PFSK-1 (cell line): ENCODE results near the gene VILL.

Experiments
- FOXP2 ChIP-seq: optimal IDR thresholded peaks from 2 replicates; pipeline ENCODE3; 2011; ENCODE audit warnings: borderline replicate concordance, control low read depth, inconsistent platforms; ENCODE audit not compliant: insufficient read depth; ENCODE audit errors: extremely low read length, extremely low read depth
- POLR2AphosphoS5 ChIP-seq: IDR thresholded peaks from 2 replicates; pipeline ENCODE4 v1.6.1; 2012; ENCODE audit warnings: low read depth, mild to moderate bottlenecking, control low read depth, low read length, moderate library complexity
- REST ChIP-seq, 2 experiments: IDR thresholded peaks; 2 replicates each; pipeline versions ENCODE4 v1.6.1 to v1.8.0; 2011 to 2012; ENCODE audit warnings: low read depth in 2 of 2, low read length in 2 of 2, control low read depth in 1 of 2, inconsistent platforms in 1 of 2, mild to moderate bottlenecking in 1 of 2, moderate library complexity in 1 of 2; ENCODE audit not compliant: insufficient read depth in 1 of 2
- SIN3A ChIP-seq: IDR thresholded peaks from 2 replicates; pipeline ENCODE4 v1.6.1; 2012; ENCODE audit warnings: mild to moderate bottlenecking, low read length, moderate library complexity, borderline replicate concordance; ENCODE audit not compliant: insufficient read depth
- TAF1 ChIP-seq: IDR thresholded peaks from 2 replicates; pipeline ENCODE4 v1.6.1; 2012; ENCODE audit warnings: low read length, control low read depth, borderline replicate concordance; ENCODE audit not compliant: insufficient read depth

Gene VILL

GRCh38 chr3:38016410-38016809, 25.8 kb downstream of the VILL start:
- no peak for TF ChIP-seq SIN3A
- no peak for TF ChIP-seq POLR2AphosphoS5
- no peak for TF ChIP-seq TAF1

DNA sequence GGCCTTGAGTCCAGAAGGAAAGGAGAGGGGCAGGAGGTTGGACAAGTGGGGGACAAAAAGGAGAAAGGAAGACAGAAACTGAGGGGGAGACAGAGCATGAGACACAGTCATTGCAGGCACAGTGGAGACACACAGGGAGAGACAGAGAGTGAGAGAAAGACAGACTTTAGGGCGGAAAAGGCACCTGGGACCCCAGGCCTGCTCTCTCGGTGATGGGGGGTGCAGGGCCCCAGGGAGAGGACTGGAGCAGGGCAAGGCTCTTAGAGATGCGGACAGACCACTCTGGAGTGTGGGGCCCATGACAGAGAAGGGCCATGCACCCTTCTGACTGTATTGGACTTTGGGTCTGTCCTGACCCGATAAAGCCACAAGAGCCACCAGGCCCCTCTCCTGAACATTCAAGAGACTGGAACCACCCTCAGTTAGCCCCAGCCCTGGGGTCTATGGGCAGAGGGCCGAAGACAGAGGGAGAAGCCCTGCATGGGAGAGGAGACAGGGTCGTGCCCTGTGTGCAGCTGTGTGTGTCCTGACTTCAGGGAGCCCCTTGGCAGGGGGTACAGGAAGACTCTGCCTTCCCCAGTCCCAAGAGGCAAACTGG, 26.4 kb downstream of the VILL start:
- no peak for TF ChIP-seq FOXP2
- TF ChIP-seq TAF1: no peak
- no peak for TF ChIP-seq POLR2AphosphoS5
- no peak for TF ChIP-seq SIN3A
- no peak for TF ChIP-seq REST (IDR thresholded peaks at IDR 0.05; ENCODE audit: insufficient read depth in 1 of 2, low read depth in 2 of 2, low read length in 2 of 2)

DNA sequence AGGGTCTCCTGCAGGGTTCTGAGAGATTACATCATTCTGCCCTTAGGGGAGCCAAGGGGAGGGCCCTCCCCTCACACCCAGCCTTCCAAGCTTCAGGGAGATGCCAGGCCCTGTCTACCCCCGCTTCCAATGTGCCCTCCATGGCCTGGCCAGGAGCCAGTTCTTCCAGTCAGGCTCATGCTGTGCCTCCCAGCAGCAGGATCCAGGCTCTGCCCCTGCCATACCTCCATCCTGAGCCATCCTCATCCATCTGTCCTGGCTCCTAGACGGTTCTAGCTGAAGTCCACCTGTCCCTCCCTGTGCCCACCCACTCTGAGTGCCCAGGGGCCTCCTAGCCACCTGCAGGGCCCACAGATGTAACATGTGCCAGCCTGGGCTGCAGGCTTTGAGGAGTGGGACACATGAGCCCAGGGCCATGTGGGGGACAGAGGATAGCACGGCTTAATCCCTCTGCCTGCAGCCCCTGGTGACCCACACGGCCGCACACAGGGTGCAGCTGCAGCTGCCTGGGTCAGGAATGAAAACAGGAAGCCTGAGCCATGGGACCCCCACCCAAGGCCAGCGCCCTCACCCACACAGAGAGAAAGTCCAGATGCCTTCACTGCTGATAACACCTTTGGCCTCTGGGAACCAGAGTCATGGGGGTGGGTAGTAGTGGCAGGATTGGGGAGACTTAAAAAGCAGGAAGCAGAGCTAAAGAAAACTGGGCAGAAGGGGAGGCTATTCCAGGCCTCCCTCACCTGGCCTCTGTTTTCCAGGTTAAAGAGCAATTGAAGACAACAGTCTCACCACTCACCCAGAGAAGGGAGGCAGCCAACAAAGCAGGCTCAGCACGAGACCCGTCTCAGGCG, 27.1 kb downstream of the VILL start:
- TF ChIP-seq FOXP2: no peak
- no peak for TF ChIP-seq TAF1
- TF ChIP-seq REST (IDR thresholded peaks at IDR 0.05; ENCODE audit: insufficient read depth in 1 of 2, low read depth in 2 of 2, low read length in 2 of 2): no peak
- no peak for TF ChIP-seq POLR2AphosphoS5
- TF ChIP-seq SIN3A: no peak

- TF ChIP-seq TAF1 (no peak), POLR2AphosphoS5 (no peak), SIN3A (no peak), REST (IDR thresholded peaks at IDR 0.05; ENCODE audit: insufficient read depth in 1 of 2, low read depth in 2 of 2, low read length in 2 of 2) (no peak), FOXP2 (no peak)
Observed at GRCh38 chr3:38018296-38019266, 28.0 kb downstream of the VILL start.

- no peak for TF ChIP-seq FOXP2
- no peak for TF ChIP-seq TAF1
- no peak for TF ChIP-seq POLR2AphosphoS5
- TF ChIP-seq SIN3A: no peak
- TF ChIP-seq REST (IDR thresholded peaks at IDR 0.05; ENCODE audit: insufficient read depth in 1 of 2, low read depth in 2 of 2, low read length in 2 of 2): no peak
Observed at GRCh38 chr3:38019658-38020341, 29.2 kb downstream of the VILL start.
